ENCODE data around the gene ZNF710. TPM values are rescaled to one million over a fixed set of nuclear protein-coding genes. Genes with fewer than 3 reads are reported as not detected.

The ZNF710 gene
- total and polyA plus RNA-seq, 9 of the 15 experiments (the other 6 are each of a cell fraction or from before 2014, with no cell fraction given): 0.56 to 14.2 (median 5.2) TPM

GRCh38 chr15:90062023-90062442, 60.9 kb downstream of the ZNF710 start (continued):
- peak in 1 of 2 experiments; percentile 19 for TF ChIP-seq E2F6 (IDR thresholded peaks at IDR 0.05; ENCODE audit: borderline replicate concordance in 1 of 2, extremely low read depth in 1 of 2, insufficient read depth in 1 of 2, insufficient read length in 1 of 2, low read depth in 1 of 2, low read length in 1 of 2, poor library complexity in 1 of 2, severe bottlenecking in 1 of 2)
- TF ChIP-seq ZMIZ1 (IDR thresholded peaks at IDR 0.05; ENCODE audit: low read depth in 2 of 2, low read length in 2 of 2): peak in 1 of 2 experiments; percentile 51; a peak in 1 of 4 replicates
- no peak for TF ChIP-seq CCAR2 (IDR thresholded peaks at IDR 0.05; ENCODE audit: low read depth, low read length)
- TF ChIP-seq ATF1 (CRISPR knock-in tag; IDR thresholded peaks at IDR 0.05): no peak
- no peak for TF ChIP-seq ATF1 (tag; IDR thresholded peaks at IDR 0.05)
- TF ChIP-seq MBD2 (IDR thresholded peaks at IDR 0.05; ENCODE audit: borderline replicate concordance, low read depth): no peak; the same call in 1 of the 2 replicates
- no peak for TF ChIP-seq ZNF212 (CRISPR knock-in tag; IDR thresholded peaks at IDR 0.05)
- no peak for TF ChIP-seq HMGN3 (IDR thresholded peaks at IDR 0.05; ENCODE audit: borderline replicate concordance, extremely low read depth, insufficient read length, low read depth, low read length)
- peak; percentile 83 for TF ChIP-seq NUFIP1 (IDR thresholded peaks at IDR 0.05; ENCODE audit: partially characterized antibody)
- TF ChIP-seq CREB3 (tag; conservative IDR thresholded peaks at IDR 0.05; ENCODE audit: low read depth): no peak
- TF ChIP-seq NFRKB (IDR thresholded peaks at IDR 0.05; ENCODE audit: low read depth): peak; percentile 90
- TF ChIP-seq HLTF (IDR thresholded peaks at IDR 0.05): peak; percentile 87
- TF ChIP-seq TAL1 (IDR thresholded peaks at IDR 0.05): peak; percentile 33; the same call in 1 of the 2 replicates
- TF ChIP-seq SAFB (IDR thresholded peaks at IDR 0.05; ENCODE audit: borderline replicate concordance, low read depth, low read length): no peak
- TF ChIP-seq SMARCE1 (IDR thresholded peaks at IDR 0.05): peak; percentile 67
- TF ChIP-seq ATF2 (CRISPR knock-in tag; IDR thresholded peaks at IDR 0.05): no peak
- TF ChIP-seq ZBTB2 (IDR thresholded peaks at IDR 0.05): peak; percentile 93
- peak; percentile 45; the same call in 1 of the 2 replicates for TF ChIP-seq EP300 (IDR thresholded peaks at IDR 0.05; ENCODE audit: low read length)
- TF ChIP-seq MYC (IDR thresholded peaks at IDR 0.05; ENCODE audit: low read depth, low read length): peak; percentile 44; the same call in 1 of the 2 replicates
- TF ChIP-seq MYC (CRISPR knock-in tag; IDR thresholded peaks at IDR 0.05; ENCODE audit: borderline replicate concordance, low read depth): no peak
- TF ChIP-seq RBFOX2 (IDR thresholded peaks at IDR 0.05; ENCODE audit: low read depth, low read length): peak; percentile 50; the same call in 1 of the 2 replicates

Data from K562 (cell line).